Lower leg skin (tissue), 4 donors: ENCODE results near the gene TICAM2. TPM values are rescaled to one million over a fixed set of nuclear protein-coding genes. Genes with fewer than 3 reads are reported as not detected.

Source experiments
- DNase-seq, 2 donors: peaks; one replicate each; pipeline ENCODE4 v3.0.0-alpha.2; 2019; ENCODE audit warnings: low spot score in 2 of 2
- H3K4me3 ChIP-seq: fragments of 200-600 bp; sonication (generic); 2 replicates; pipeline ENCODE4 v1.5.1; 2017; ENCODE audit warnings: mild to moderate bottlenecking, low read depth; ENCODE audit not compliant: poor library complexity, severe bottlenecking
- POLR2A ChIP-seq, 2 donors: fragments of 450-650 bp; IDR thresholded peaks; one replicate each; pipeline ENCODE4 v1.6.1; 2016 to 2017; ENCODE audit warnings: antibody characterized with exemption in 2 of 2, mild to moderate bottlenecking in 1 of 2, moderate library complexity in 1 of 2
- WGBS, 2 donors: methylation state at CpG; one replicate each; pipeline ENCODE4 v1.1.5; 2018; 5-methylcytosine and 5-hydroxymethylcytosine counted together
- intact Hi-C: fragments of 100-400 bp; cut with DNase I; formaldehyde crosslinking; loops from one replicate; pipeline ENCODE4 v1.15.0; 2023; ENCODE audit warnings: low total_unique reads
- total RNA-seq, 4 donors: library from RNA; depleted of rRNA; stranded (reverse); fragments of >200 nt; gene quantifications; one replicate each; pipeline ENCODE4 v1.1.0, GENCODE V29; 2016
- TF ChIP-seq, protein P1 (sequence below), 3 donors: fragments of 450-650 bp; IDR thresholded peaks; one replicate each; pipeline ENCODE4 v1.5.1; 2016; ENCODE audit warnings: antibody characterized with exemption in 3 of 3, mild to moderate bottlenecking in 3 of 3, moderate library complexity in 2 of 3

The TICAM2 gene
- total RNA-seq, 4 donors from 2014 or later: 0.39 to 0.72 TPM; not detected in 2

DNA sequence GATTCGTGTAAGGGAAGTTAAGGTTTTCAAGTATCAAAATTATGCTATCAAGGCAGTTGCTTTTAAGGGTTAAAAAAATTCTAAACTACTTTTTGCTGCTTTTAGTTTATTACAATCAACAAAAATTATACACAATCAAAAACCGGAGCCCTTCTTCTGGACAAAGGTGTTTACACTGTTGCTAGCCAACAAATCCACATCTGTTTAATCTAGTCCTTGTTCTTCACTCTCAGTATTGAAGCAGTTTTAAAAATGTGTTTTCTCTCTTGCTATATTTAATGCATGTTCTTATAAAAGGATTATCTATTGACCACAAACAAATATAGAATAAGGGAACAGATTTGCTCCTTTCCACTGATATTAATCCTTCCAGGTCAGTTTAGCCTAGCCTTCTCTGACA is 60.2 kb downstream of the TICAM2 start:
- TF ChIP-seq, protein P1, sequence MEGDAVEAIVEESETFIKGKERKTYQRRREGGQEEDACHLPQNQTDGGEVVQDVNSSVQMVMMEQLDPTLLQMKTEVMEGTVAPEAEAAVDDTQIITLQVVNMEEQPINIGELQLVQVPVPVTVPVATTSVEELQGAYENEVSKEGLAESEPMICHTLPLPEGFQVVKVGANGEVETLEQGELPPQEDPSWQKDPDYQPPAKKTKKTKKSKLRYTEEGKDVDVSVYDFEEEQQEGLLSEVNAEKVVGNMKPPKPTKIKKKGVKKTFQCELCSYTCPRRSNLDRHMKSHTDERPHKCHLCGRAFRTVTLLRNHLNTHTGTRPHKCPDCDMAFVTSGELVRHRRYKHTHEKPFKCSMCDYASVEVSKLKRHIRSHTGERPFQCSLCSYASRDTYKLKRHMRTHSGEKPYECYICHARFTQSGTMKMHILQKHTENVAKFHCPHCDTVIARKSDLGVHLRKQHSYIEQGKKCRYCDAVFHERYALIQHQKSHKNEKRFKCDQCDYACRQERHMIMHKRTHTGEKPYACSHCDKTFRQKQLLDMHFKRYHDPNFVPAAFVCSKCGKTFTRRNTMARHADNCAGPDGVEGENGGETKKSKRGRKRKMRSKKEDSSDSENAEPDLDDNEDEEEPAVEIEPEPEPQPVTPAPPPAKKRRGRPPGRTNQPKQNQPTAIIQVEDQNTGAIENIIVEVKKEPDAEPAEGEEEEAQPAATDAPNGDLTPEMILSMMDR (IDR thresholded peaks at IDR 0.05): no peak
- TF ChIP-seq POLR2A (IDR thresholded peaks at IDR 0.05): no peak
- H3K4me3 ChIP-seq: no peak overlapping the region
- no peak for DNase-seq
- 11% methylated on average over 2 of the region's 2 CpGs for WGBS, 2 donors
- intact Hi-C loops: no loop called here

DNA sequence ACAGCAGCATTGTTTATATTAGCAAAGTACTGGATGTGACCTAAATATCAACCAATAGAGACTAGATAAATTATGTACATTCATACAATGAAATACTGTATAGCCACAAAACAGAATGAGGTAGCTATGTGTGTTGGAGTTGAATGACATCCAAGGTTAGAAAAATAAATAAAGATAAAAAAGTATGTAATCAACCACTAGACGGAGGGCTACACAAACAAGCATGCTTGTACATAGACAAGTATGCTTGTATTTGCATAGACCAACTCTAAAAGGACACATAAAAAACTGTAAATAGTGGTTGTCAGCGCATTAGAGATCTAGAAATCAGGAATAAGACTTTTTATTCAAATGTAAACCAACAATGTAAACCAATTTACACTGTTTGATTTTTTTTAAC is 60.7 kb downstream of the TICAM2 start:
- no peak overlapping the region for H3K4me3 ChIP-seq
- intact Hi-C loops: no loop called here
- DNase-seq: no peak
- TF ChIP-seq, protein P1 (IDR thresholded peaks at IDR 0.05): no peak
- TF ChIP-seq POLR2A (IDR thresholded peaks at IDR 0.05): no peak
- WGBS, 2 donors: 30 to 31% methylated on average over 2 of the region's 2 CpGs

DNA sequence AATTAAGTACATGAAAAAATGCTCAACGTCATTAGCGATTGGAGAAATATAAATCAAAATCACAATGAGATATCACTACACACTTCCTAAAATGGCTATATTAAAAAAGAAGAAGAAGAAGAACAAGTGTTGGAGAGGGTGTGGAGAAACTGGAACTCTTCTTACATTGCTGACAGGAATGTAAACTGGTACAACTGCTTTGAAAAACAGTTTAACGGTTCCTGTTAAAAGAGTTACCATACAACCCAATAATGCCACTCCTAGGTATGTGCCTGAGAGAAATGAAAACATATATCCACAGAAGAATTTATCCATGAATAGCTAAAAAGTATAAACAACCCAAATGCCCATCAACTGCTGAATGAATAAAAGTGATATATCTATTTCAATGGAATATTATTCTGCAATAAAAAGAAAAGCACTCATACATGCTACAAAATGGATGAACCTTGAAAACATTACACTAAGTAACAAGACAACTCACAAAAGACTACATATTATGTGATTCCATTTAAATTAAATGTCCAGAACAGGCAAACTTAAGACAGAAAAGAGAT is 66.7 kb downstream of the TICAM2 start:
- no peak for DNase-seq
- TF ChIP-seq, protein P1 (IDR thresholded peaks at IDR 0.05): no peak
- no peak for TF ChIP-seq POLR2A (IDR thresholded peaks at IDR 0.05)
- WGBS, 2 donors: 83 to 90% methylated on average over 3 of the region's 3 CpGs
- intact Hi-C loops: no loop called here
- no peak overlapping the region for H3K4me3 ChIP-seq

DNA sequence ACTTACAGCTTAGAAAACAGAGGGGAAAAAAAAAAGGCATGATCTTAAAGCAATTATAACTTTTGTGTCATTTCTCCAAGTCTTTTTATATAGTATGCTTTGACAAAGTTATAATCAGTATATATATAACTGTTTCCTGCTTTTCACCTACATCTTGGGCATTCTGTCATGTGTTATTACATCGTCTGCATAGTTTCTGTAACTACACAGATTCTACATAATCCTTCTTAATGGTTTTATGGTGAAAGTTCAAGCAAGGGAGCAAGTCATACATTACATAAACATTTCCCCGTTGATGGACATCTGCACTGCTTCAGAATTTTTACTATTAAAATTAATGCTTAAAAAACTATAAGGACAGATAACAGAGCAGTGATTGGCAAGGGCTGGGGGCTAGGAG is 69.8 kb downstream of the TICAM2 start:
- no peak overlapping the region for H3K4me3 ChIP-seq
- intact Hi-C loops: no loop called here
- TF ChIP-seq, protein P1 (IDR thresholded peaks at IDR 0.05): no peak
- TF ChIP-seq POLR2A (IDR thresholded peaks at IDR 0.05): no peak
- DNase-seq: no peak
- WGBS, 2 donors: 51 to 52% methylated on average over 2 of the region's 2 CpGs

DNA sequence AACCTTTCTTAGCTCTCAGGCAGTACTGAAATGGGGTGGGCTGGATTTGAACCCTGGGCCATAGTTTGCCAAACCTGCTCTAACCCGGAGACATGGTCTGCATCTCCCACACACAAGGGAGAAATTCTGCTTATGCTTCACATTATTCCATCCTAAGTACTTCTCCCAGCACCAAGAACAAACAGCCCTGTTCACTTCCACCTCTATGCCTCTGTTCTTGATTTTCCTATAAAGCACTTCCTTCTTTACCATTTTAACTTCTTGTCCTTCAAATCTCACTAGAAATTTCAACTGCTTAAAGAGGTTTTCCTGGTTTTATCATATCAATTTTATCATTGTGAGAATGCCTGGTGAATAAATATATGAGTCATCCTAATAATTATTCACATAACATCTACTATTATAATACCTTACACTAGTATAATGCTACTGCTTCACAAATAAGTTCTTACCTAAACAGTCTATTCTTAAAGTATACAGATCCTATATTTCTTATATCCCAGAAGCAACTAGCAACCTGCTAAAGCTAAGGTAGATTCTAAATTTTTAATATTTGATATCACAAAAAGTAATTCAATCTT is 70.4 kb downstream of the TICAM2 start:
- intact Hi-C loops: no loop called here
- no peak for DNase-seq
- WGBS, 2 donors: 78 to 83% methylated on average over 1 of the region's 1 CpG
- no peak overlapping the region for H3K4me3 ChIP-seq
- TF ChIP-seq, protein P1 (IDR thresholded peaks at IDR 0.05): no peak
- TF ChIP-seq POLR2A (IDR thresholded peaks at IDR 0.05): no peak

DNA sequence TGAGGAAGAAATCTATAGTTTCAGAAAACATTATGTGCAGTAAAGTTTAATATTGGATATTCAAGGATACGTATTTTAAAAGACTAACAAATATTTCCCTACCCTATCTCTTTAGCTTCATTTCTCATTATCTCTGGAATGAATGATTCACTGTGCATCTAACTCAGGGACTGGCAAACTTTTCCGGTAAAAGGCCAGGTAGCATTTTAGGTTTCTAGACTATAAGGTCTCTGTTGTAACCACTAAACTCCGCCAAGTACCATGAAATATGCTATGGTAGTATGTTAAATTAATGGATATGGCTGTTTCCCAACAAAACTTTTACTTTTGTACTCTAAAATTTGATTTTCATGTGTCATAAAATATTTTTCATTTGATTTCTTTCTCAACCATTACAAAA is 70.9 kb downstream of the TICAM2 start:
- WGBS, 2 donors: 91 to 94% methylated on average over 3 of the region's 3 CpGs
- H3K4me3 ChIP-seq: no peak overlapping the region
- TF ChIP-seq, protein P1 (IDR thresholded peaks at IDR 0.05): no peak
- TF ChIP-seq POLR2A (IDR thresholded peaks at IDR 0.05): no peak
- no peak for DNase-seq
- intact Hi-C loops: no loop called here
